ENCODE data around the gene TANGO2.

The TANGO2 gene

DNA sequence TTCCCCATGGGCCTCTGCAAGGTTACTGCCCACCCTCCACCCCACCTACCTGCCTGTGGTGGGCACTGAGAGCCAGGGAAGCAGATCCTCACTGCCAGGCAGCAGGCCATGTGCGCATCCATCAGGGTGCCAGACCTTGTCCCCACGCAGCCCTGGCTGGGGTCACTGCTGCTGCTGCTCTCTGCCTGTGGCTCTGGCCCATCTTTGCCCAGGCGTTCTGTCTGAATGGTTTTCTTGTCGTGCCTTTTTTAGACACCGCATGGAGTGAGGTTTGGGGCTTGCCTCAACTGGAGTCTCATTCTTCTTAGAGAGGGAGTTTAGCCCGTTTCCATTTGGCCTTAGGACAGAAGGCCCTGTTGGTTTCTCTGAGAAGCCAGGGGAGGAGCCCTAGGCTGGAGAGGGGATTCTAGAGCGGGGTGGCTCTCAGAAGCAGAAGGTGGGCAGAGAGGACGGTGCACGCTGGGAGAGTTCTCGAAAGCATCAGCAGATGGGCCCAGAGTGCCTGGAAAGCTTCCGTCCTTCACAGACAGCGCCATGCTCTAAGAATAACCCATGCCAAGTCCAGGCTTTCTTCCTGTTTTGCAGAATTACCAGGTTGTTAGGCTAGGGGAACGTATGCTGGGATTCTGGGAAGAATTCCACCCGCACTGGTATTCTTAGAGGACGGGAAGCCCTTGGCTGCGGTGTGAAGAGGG, 8.1 kb downstream of the TANGO2 start:
- DNase-seq = no peak

- DNase-seq = no peak
Observed at GRCh38 chr22:20029550-20030225, 8.8 kb downstream of the TANGO2 start.

DNA sequence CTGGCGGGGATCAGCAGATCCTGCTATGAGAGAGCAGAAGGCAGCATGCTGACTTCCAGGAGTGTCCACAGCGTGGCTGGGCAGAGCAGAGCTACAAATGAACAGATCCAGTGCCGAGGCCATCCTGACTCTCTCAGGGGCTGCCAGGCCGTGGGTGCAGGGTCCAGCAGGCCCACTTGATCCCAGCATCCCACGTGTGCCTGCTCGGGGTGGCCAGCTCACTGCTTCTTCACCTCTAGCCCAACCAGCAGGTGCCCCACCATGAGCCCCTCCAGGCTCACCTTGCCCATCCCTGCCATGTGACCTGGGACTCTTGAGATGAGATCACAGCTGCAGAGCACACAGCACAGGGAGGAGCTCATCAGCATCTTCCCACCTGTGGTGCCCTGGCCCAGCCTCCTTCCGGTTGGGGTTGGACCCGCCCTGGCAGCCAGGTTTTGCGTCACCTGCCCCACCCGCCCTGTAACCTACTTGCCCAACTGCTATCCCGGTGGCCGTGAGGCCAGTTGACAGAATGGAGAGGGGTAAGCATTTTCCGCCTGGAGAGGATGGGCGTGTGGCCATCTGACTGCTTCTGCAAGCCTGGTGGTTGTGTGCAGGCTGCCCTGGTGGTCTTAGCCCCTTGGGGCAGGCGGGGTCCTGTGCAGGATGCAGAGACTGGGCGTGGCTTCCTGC, 11.0 kb downstream of the TANGO2 start:
- DNase-seq = no peak

DNA sequence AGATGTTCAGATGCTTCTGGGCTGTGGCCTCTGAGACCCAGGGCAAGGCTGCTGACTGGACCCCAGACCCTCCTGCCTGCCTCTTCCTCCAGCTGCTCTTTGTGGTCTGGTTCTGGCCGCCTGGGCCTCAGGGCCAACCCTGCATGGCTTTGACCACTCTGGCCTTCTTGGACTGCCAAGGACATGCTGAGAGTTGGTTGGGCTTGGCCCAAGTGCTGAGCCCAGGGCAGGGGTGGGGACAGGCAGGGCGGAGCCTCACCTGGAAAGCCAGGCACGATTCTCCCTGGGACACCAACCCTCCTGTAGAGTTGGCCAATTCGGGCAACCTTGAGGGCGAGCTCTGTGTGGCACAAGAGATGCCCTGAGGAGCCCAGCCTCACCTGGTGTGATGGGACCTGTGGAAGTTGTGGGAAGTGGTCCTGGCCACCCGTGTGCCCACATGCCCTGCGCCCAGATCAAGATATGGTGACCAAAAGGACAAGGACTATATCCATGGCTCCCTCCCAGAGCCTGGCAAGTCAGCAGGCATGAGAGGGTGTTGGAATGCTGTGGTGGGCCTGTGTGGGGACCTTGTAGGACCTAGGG, 11.6 kb downstream of the TANGO2 start:
- no peak for DNase-seq

DNA sequence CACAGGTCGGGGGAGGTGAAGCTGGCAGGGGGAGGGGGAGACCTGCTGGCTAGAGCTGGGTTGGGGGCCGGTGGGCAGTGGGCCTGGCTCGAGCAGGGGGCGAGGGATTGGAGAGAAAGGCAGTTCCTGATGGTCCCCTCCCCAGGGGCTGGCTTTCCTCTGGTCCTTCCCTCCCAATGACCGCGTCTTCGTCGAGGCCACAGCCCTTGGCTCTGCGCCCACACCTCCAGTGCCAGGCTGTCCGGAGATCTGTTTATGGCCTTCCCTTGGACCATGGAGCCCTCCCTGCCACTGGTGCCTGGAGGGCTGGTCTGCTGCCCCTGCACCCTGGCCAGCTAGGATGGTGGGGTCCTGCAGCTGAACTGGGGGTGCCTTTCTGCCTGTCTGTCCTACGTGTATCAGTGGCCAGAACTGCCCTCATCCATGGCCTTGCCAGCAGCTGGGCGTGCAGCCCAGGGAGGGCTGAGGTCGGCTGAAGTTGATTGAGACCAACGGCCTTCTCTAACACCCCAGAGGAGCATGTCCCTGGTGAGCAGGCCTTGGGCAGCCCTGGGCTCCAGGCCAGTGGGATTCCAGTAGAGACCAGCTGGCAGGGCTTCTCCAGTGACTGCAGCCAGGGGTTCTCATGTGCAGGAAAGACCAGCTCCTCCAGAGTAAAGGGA, 12.3 kb downstream of the TANGO2 start:
- no peak for DNase-seq

DNA sequence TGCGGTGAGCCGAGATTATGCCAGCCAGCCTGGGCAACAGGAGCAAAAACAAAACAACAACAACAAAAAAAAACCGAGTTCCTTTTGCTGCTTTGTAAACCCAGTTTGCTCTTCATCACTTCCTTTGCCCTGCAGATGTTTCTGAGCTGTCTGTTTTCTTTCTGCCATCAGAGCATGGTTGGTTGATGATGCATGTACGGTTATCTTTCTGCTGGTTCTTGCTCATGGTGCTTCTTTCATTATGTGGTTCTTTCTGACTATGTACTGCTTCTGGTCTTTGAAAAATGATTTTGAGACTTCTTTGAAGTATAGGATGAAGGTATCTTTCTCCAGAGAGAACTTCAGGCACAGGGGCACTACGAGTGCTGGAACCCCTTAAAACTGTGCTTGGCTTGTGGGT, 13.2 kb downstream of the TANGO2 start:
- DNase-seq = no peak

GRCh38 chr22:20035375-20036083, 14.6 kb downstream of the TANGO2 start:
- DNase-seq = no peak

DNA sequence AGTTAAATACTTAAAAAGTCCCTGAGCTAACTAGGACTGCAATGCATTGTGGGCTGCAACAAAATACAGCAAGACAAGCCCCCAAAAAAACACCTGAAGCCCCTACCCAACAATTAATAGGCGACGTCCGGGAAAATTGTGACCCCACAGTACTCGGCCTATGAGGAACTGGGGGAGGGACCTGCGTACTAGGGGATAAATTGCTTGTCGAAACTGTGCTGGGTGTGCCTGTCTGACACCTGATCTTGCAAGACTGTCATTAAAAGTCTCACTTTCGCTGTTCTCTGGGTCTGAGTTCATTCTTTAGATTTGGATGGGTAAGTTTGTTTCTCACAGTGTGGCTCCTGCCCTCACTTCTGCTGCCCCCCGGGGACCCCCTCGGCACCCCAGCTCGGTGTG, 15.2 kb downstream of the TANGO2 start:
- no peak for DNase-seq

GRCh38 chr22:20036535-20037392, 15.9 kb downstream of the TANGO2 start:
- no peak for DNase-seq

GRCh38 chr22:20037419-20037818, 16.5 kb downstream of the TANGO2 start:
- no peak for DNase-seq

DNA sequence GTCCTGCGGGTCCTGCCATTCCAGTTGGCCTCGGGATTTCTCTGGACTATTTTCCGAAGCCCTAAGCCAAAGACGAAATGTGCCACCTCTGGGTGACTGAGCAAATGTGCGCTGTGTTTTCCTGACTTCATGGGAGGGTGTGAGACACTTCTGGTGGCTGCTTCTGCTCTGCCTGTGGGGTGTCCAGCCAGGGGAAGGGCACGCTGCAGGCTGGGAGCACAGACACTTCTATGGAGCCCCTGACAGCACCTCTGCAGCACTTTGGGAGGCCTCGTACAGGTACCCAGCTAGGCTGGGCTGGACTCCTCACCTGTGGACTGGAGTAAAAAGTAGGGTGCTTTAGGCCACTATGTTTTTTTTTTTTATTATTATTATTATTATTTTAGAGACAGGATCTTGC, 17.7 kb downstream of the TANGO2 start:
- DNase-seq = no peak

DNA sequence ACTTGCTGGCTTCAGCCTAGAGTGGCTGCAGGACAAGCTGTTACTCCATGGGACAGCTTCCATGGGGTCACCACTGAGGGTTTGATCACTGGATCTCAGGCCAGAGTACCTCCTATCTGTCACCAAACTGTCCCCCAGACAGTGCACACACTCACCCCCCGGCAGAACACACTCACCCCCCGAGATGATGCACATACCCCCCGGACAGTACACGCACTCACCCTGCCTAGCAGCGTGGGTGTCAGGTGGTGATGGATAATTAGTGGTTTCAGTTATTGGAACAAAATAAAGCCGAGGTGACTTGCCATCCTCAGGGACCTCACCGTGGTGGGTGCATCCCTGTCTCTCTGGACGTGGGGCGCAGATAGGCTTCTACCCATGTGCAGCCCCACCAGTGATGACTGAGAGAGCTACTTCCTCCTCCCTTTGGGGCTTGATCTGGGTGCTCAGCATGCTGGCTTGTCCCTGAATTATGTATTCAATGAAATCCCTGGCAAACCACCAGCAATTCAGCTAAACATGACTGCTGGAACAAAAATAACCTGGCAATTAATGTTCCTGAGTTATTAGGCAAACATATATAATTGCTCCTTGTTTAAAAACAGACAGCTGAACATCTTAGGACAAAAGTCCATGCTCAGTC, 18.9 kb downstream of the TANGO2 start:
- no peak for DNase-seq

DNA sequence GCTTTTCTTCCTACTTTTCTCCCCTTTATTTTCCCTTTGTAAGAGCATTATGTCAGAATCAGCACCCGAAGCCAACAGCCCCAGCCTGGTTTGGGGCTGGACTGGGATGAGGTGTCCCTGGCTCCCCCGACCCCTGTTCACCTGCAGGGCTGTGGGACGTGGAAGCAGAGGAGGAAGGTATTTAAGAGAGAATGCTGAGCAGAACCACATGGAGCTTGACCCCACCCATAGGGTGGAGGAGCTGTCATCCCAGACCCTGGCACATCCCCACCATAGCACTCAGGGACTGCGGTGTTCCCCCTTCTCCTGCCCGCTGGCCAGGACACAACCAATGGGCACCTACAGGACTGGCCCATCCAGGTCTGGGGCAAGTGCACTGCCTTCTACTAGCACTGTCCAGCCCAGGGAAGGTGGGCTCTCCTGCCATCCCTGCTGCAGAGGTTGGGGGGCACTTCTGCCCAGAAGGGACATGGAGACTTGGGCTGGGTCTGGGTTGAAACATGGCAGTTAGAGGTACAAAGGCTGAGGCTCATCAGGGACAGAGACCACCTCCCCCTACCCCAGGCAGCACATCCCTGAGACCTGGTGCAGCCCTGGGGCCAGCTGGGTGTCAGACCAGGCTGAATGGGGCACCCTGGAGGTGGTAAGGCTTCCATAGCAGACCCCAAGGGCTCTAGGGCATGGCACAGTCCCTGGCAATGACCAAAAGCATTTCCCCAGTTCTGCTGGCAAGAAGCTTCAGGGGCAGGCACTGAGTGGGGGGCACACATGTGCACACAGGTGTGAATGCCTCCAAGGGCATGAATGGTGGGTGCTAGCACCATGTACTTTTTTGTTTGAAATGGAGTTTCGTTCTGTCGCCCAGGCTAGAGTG, 19.7 kb downstream of the TANGO2 start:
- no peak for DNase-seq

GRCh38 chr22:20043057-20043996, 22.4 kb downstream of the TANGO2 start:
- DNase-seq = no peak

DNA sequence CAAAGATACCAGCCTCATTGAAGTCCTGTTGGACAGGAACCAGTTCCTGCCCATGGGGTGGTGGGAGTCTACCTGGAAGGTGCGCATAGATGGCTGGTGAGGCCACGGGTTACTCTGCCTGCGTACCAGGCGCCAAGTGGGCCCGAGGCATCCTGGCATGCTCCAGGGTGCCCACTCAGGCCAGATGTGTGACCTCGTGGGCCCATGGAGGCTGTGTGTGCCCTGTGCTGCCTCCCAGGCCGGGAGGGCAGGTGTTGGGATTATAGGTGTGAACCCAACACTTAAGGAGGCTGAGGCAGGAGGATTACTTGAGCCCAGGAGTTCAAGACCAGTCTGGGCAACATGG, 23.1 kb downstream of the TANGO2 start:
- no peak for DNase-seq

DNA sequence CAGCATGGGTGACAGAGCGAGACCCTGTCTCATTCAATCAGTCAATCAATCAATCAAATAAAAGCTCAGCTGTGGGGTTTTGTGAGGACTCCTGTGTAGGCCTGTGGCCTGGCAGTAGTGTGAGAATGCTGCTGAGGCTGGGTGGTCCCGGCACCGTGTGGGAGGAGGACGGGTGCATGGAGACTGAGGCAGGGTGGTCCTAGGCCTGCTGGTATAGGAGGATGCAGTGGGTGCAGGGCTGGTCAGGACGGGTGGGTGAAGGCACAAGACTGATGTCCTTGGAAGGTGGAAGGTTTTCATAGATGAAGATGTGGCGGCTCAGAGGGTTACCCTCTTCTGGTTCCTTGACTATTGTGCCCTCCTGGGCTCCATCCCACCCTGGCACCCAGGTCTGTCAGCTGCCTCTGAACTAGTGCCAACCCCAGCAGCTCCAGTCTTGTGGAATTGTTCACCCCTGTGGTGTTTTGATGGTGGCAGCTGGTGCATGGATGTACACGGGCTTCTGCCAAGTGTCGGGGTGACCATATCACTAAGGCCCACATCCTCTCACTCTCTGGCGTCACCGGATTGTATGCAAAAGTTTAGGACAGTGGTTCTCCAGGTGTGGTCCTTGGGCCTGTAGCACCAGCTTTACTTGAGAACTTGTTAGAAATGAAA, 23.7 kb downstream of the TANGO2 start:
- peak; percentile 19 for DNase-seq

- DNase-seq = no peak
Observed at GRCh38 chr22:20046730-20047129, 25.8 kb downstream of the TANGO2 start.

GRCh38 chr22:20051927-20052308, 31.0 kb downstream of the TANGO2 start:
- no peak for DNase-seq

Data from NCI-H82 (cell line).